Naive thymus-derived CD8-positive, alpha-beta T cell (primary cell): ENCODE measurements around the gene ARHGAP42. TPM values are rescaled to one million over a fixed set of nuclear protein-coding genes. Genes with fewer than 3 reads are reported as not detected.
"Not testable (repeated sequence)": the region's sequence is repeated elsewhere in the genome, so short reads cannot be mapped to it uniquely, and the experiment has no call there.

Experiments used
- ATAC-seq, 2 donors: fragments of 150-1000 bp; cut with Tn5 transposase in 1 of 2; sonication (Bioruptor Pico), chemical (Tn5 transposase) in 1 of 2; 1 replicate in 1 of 2; 2 replicates in 1 of 2; pipeline ENCODE4 v1.10.0; 2021; ENCODE audit warnings: mild to moderate bottlenecking in 2 of 2, moderate library complexity in 2 of 2
- POLR2A ChIA-PET: fragments of 350-600 bp; sonication (Branson Sonifier 250); formaldehyde crosslinking; loops from one replicate; lab custom pipeline; 2021; ENCODE audit warnings: antibody characterized with exemption; lab: Charles Lee
- DNase-seq, 10 donors: peaks; one replicate each; pipeline versions ENCODE4 v3.0.0 to v3.0.0-alpha.2; 2020 to 2022
- H3K27ac Mint-ChIP-seq, 10 donors: one replicate each; pipeline ENCODE4 v1.8.0; 2020 to 2022; ENCODE audit warnings: mild to moderate bottlenecking in 10 of 10, mixed read lengths in 10 of 10, moderate library complexity in 4 of 10, inconsistent platforms in 1 of 10
- H3K27me3 Mint-ChIP-seq, 5 donors: one replicate each; pipeline ENCODE4 v1.8.0; 2021 to 2022; ENCODE audit warnings: mixed read lengths in 5 of 5
- H3K36me3 Mint-ChIP-seq, 3 donors: one replicate each; pipeline ENCODE4 v1.8.0; 2020 to 2022; ENCODE audit warnings: mixed read lengths in 3 of 3, mild to moderate bottlenecking in 2 of 3, inconsistent platforms in 1 of 3
- H3K4me1 Mint-ChIP-seq, 4 donors: one replicate each; pipeline ENCODE4 v1.8.0; 2021 to 2022; ENCODE audit warnings: mixed read lengths in 4 of 4
- H3K4me3 Mint-ChIP-seq, 10 donors: one replicate each; pipeline ENCODE4 v1.8.0; 2020 to 2022; ENCODE audit warnings: mild to moderate bottlenecking in 10 of 10, mixed read lengths in 10 of 10, moderate library complexity in 6 of 10, inconsistent platforms in 1 of 10
- H3K9me3 Mint-ChIP-seq, 9 donors: one replicate each; pipeline ENCODE4 v1.8.0; 2020 to 2022; ENCODE audit warnings: mixed read lengths in 9 of 9, mild to moderate bottlenecking in 3 of 9, inconsistent platforms in 1 of 9, moderate library complexity in 1 of 9
- polyA plus RNA-seq, 3 donors: library from polyadenylated mRNA; unstranded; fragments of 300-500 nt; fragmentation: Illumina TruSeq; gene quantifications; one replicate each; pipeline ENCODE4 v1.2.3, GENCODE V29; 2021
- total RNA-seq, 8 experiments: library from RNA in 2 of 8; stranded (reverse) in 2 of 8; gene quantifications; one replicate each; pipeline ENCODE4 v1.2.3 and lab custom pipeline; 2021 to 2026

The ARHGAP42 gene
- total RNA-seq: under 1 TPM; 0.83 to 0.93 TPM
- polyA plus RNA-seq: under 1 TPM in 1 of 3 donors, not detected in 2; 0.38 TPM
- total RNA-seq (lab: John Stamatoyannopoulos, UW): 0 to 3.4 (median 0.17) reads per million in 6 experiments

GRCh38 chr11:100687054-100687629 is at the start of gene ARHGAP42:
TSS of gene ARHGAP42 (plus strand) at chr11:100687288. CDS start at chr11:100687679, 391 bp downstream.
- H3K4me1 Mint-ChIP-seq: peaks cover 11 to 33% (median 15%) of the 10 kb centered on the region in 4 donors
- H3K9me3 Mint-ChIP-seq: peaks cover 0 to 2% (median 0%) of the 10 kb centered on the region in 9 donors
- peak within 1 kb of the TSS; percentile 66 to 95 (median 89) for H3K4me3 Mint-ChIP-seq
- H3K27ac Mint-ChIP-seq: peak within 1 kb of the TSS in 1 of 10 donors; percentile 18
- peaks cover 10 to 36% (median 21%) of the 10 kb centered on the region in 5 donors for H3K27me3 Mint-ChIP-seq
- POLR2A ChIA-PET: no interaction called here
- DNase-seq (peak in 5 of 10 donors; percentile 4 to 31 (median 18)), ATAC-seq (peak; percentile 61 to 70)
- no peaks in the 10 kb centered on the region for H3K36me3 Mint-ChIP-seq

GRCh38 chr11:100637706-100638105 is 49.4 kb upstream of the ARHGAP42 start:
- H3K36me3 Mint-ChIP-seq: no peaks in the 10 kb centered on the region
- H3K4me3 Mint-ChIP-seq: no peak overlapping the region
- H3K9me3 Mint-ChIP-seq: peaks cover 0 to 20% (median 4%) of the 10 kb centered on the region in 9 donors
- no peak for ATAC-seq
- no peak overlapping the region for H3K27ac Mint-ChIP-seq
- peaks cover 0 to 3% (median 0%) of the 10 kb centered on the region in 5 donors for H3K27me3 Mint-ChIP-seq
- POLR2A ChIA-PET: no interaction called here
- no peak for DNase-seq
- H3K4me1 Mint-ChIP-seq: no peaks in the 10 kb centered on the region

- H3K4me3 Mint-ChIP-seq: no peak overlapping the region
- ATAC-seq (no peak), DNase-seq (no peak)
- no peak overlapping the region for H3K27ac Mint-ChIP-seq
- H3K27me3 Mint-ChIP-seq: peaks cover 0 to 5% (median 0%) of the 10 kb centered on the region in 5 donors
- no peaks in the 10 kb centered on the region for H3K4me1 Mint-ChIP-seq
- POLR2A ChIA-PET: no interaction called here
- H3K9me3 Mint-ChIP-seq: peaks cover 0 to 20% (median 4%) of the 10 kb centered on the region in 9 donors
- H3K36me3 Mint-ChIP-seq: no peaks in the 10 kb centered on the region
These were observed 48.4 kb upstream of the ARHGAP42 start for GRCh38 chr11:100638648-100639047.

GRCh38 chr11:100639140-100639539 is 47.9 kb upstream of the ARHGAP42 start:
- Mint-ChIP-seq H3K9me3 (peaks cover 0 to 20% (median 4%) of the 10 kb centered on the region in 9 donors), H3K4me1 (no peaks in the 10 kb centered on the region), H3K4me3 (no peak overlapping the region), H3K27me3 (peaks cover 0 to 2% (median 0%) of the 10 kb centered on the region in 5 donors), H3K27ac (no peak overlapping the region), H3K36me3 (no peaks in the 10 kb centered on the region)
- POLR2A ChIA-PET: no interaction called here
- DNase-seq (no peak), ATAC-seq (no peak)

GRCh38 chr11:100640071-100640470 is 47.0 kb upstream of the ARHGAP42 start:
- Mint-ChIP-seq H3K36me3 (no peaks in the 10 kb centered on the region), H3K27me3 (peaks cover 0 to 9% (median 2%) of the 10 kb centered on the region in 5 donors), H3K9me3 (peaks cover 0 to 20% (median 4%) of the 10 kb centered on the region in 9 donors), H3K4me3 (no peak overlapping the region), H3K27ac (no peak overlapping the region), H3K4me1 (peaks cover 0 to 2% (median 0%) of the 10 kb centered on the region in 4 donors)
- POLR2A ChIA-PET: no interaction called here
- DNase-seq: no peak
- no peak for ATAC-seq

- H3K4me1 Mint-ChIP-seq: peaks cover 0 to 2% (median 0%) of the 10 kb centered on the region in 4 donors
- ATAC-seq: no peak
- POLR2A ChIA-PET: no interaction called here
- no peak overlapping the region for H3K27ac Mint-ChIP-seq
- peaks cover 0 to 9% (median 2%) of the 10 kb centered on the region in 5 donors for H3K27me3 Mint-ChIP-seq
- DNase-seq: no peak
- H3K36me3 Mint-ChIP-seq: no peaks in the 10 kb centered on the region
- peaks cover 0 to 20% (median 4%) of the 10 kb centered on the region in 9 donors for H3K9me3 Mint-ChIP-seq
- H3K4me3 Mint-ChIP-seq: no peak overlapping the region
These were observed 46.4 kb upstream of the ARHGAP42 start for GRCh38 chr11:100640646-100641045.

GRCh38 chr11:100641456-100641855 is 45.6 kb upstream of the ARHGAP42 start:
- Mint-ChIP-seq H3K4me3 (no peak overlapping the region), H3K4me1 (peaks cover 0 to 2% (median 0%) of the 10 kb centered on the region in 4 donors), H3K27me3 (peaks cover 0 to 9% (median 2%) of the 10 kb centered on the region in 5 donors), H3K36me3 (no peaks in the 10 kb centered on the region), H3K27ac (no peak overlapping the region), H3K9me3 (peaks cover 0 to 20% (median 3%) of the 10 kb centered on the region in 9 donors)
- ATAC-seq (no peak), DNase-seq (no peak)
- POLR2A ChIA-PET: no interaction called here

- peaks cover 0 to 30% (median 9%) of the 10 kb centered on the region in 9 donors for H3K9me3 Mint-ChIP-seq
- H3K4me1 Mint-ChIP-seq: peaks cover 0 to 2% (median 0%) of the 10 kb centered on the region in 4 donors
- DNase-seq: no peak
- ATAC-seq: no peak
- peaks cover 0 to 6% (median 0%) of the 10 kb centered on the region in 3 donors for H3K36me3 Mint-ChIP-seq
- POLR2A ChIA-PET: no interaction called here
- H3K27ac Mint-ChIP-seq: no peak overlapping the region
- H3K4me3 Mint-ChIP-seq: no peak overlapping the region
- H3K27me3 Mint-ChIP-seq: peaks cover 0 to 9% (median 4%) of the 10 kb centered on the region in 5 donors
These were observed 40.5 kb upstream of the ARHGAP42 start for GRCh38 chr11:100646545-100646944.

- H3K4me3 Mint-ChIP-seq: no peak overlapping the region
- peaks cover 0 to 6% (median 0%) of the 10 kb centered on the region in 3 donors for H3K36me3 Mint-ChIP-seq
- ATAC-seq: no peak
- H3K9me3 Mint-ChIP-seq: peaks cover 0 to 43% (median 15%) of the 10 kb centered on the region in 9 donors
- peaks cover 0 to 2% (median 0%) of the 10 kb centered on the region in 4 donors for H3K4me1 Mint-ChIP-seq
- peaks cover 0 to 12% (median 4%) of the 10 kb centered on the region in 5 donors for H3K27me3 Mint-ChIP-seq
- DNase-seq: no peak
- POLR2A ChIA-PET: no interaction called here
- no peak overlapping the region for H3K27ac Mint-ChIP-seq
These were observed 39.2 kb upstream of the ARHGAP42 start for GRCh38 chr11:100647861-100648260.

- H3K9me3 Mint-ChIP-seq: peaks cover 0 to 9% (median 5%) of the 10 kb centered on the region in 9 donors
- ATAC-seq: no peak
- POLR2A ChIA-PET: no interaction called here
- H3K27ac Mint-ChIP-seq: peak overlapping the region in 1 of 10 donors; percentile 19
- H3K4me1 Mint-ChIP-seq: no peaks in the 10 kb centered on the region
- H3K27me3 Mint-ChIP-seq: no peaks in the 10 kb centered on the region
- H3K36me3 Mint-ChIP-seq: no peaks in the 10 kb centered on the region
- H3K4me3 Mint-ChIP-seq: no peak overlapping the region
- DNase-seq: no peak
These were observed 23.5 kb upstream of the ARHGAP42 start for GRCh38 chr11:100663583-100663982.

- DNase-seq (no peak), ATAC-seq (no peak)
- Mint-ChIP-seq H3K36me3 (no peaks in the 10 kb centered on the region), H3K4me1 (no peaks in the 10 kb centered on the region), H3K27ac (no peak overlapping the region), H3K4me3 (no peak overlapping the region), H3K9me3 (peaks cover 0 to 7% (median 4%) of the 10 kb centered on the region in 9 donors), H3K27me3 (no peaks in the 10 kb centered on the region)
- POLR2A ChIA-PET: no interaction called here
These were observed 23.1 kb upstream of the ARHGAP42 start for GRCh38 chr11:100663996-100664395.

- ATAC-seq, H3K4me1 Mint-ChIP-seq, POLR2A ChIA-PET, H3K27ac Mint-ChIP-seq, DNase-seq, H3K9me3 Mint-ChIP-seq, H3K27me3 Mint-ChIP-seq, H3K4me3 Mint-ChIP-seq, H3K36me3 Mint-ChIP-seq: not testable (repeated sequence)
These were observed 20.3 kb upstream of the ARHGAP42 start for GRCh38 chr11:100666816-100667215.

GRCh38 chr11:100667449-100667848 is 19.6 kb upstream of the ARHGAP42 start:
- no peak overlapping the region for H3K27ac Mint-ChIP-seq
- no peaks in the 10 kb centered on the region for H3K36me3 Mint-ChIP-seq
- POLR2A ChIA-PET: no interaction called here
- H3K9me3 Mint-ChIP-seq: peaks cover 0 to 4% (median 0%) of the 10 kb centered on the region in 9 donors
- peaks cover 0 to 2% (median 0%) of the 10 kb centered on the region in 5 donors for H3K27me3 Mint-ChIP-seq
- H3K4me3 Mint-ChIP-seq: no peak overlapping the region
- ATAC-seq: no peak
- no peaks in the 10 kb centered on the region for H3K4me1 Mint-ChIP-seq
- no peak for DNase-seq
